NCI-H1105 treated with DMSO at 0.1 percent for 48 hours (cell line): ENCODE data around the gene PDCD1.
"Not testable (repeated sequence)": the region's sequence is repeated elsewhere in the genome, so short reads cannot be mapped to it uniquely, and the experiment has no call there.

Experiments used
- DNase-seq: peaks from one replicate; lab custom pipeline; 2025; lab: John Stamatoyannopoulos, UW

PDCD1 gene

GRCh38 chr2:241833756-241834526 lies 24.8 kb downstream of the PDCD1 start:
- DNase-seq, result not testable (repeated sequence)

GRCh38 chr2:241833101-241833663 lies 25.5 kb downstream of the PDCD1 start:
- DNase-seq, result no peak

GRCh38 chr2:241827394-241827793 lies 31.3 kb downstream of the PDCD1 start:
- no peak for DNase-seq

- not testable (repeated sequence) for DNase-seq
Observed at GRCh38 chr2:241823531-241824437, 34.9 kb downstream of the PDCD1 start.

GRCh38 chr2:241822264-241822623 lies 36.5 kb downstream of the PDCD1 start:
- no peak for DNase-seq

GRCh38 chr2:241821460-241822263 lies 37.0 kb downstream of the PDCD1 start:
- no peak for DNase-seq

- DNase-seq, result no peak
Observed at GRCh38 chr2:241820625-241821384, 37.9 kb downstream of the PDCD1 start.

- DNase-seq, result not testable (repeated sequence)
Observed at GRCh38 chr2:241819947-241820624, 38.6 kb downstream of the PDCD1 start.

GRCh38 chr2:241818943-241819270 lies 39.8 kb downstream of the PDCD1 start:
- DNase-seq, result no peak

- DNase-seq, result no peak
Observed at GRCh38 chr2:241818229-241818942, 40.3 kb downstream of the PDCD1 start.

GRCh38 chr2:241817821-241818215 lies 40.9 kb downstream of the PDCD1 start:
- DNase-seq, result not testable (repeated sequence)

- DNase-seq, result no peak
Observed at GRCh38 chr2:241817126-241817820, 41.4 kb downstream of the PDCD1 start.

- no peak for DNase-seq
Observed at GRCh38 chr2:241816431-241817121, 42.1 kb downstream of the PDCD1 start.

GRCh38 chr2:241815477-241816430 lies 42.9 kb downstream of the PDCD1 start:
- DNase-seq, result no peak

- no peak for DNase-seq
Observed at GRCh38 chr2:241814643-241815476, 43.8 kb downstream of the PDCD1 start.

- DNase-seq, result no peak
Observed at GRCh38 chr2:241814393-241814642, 44.4 kb downstream of the PDCD1 start.
